Inflammatory macrophage (primary cell): ENCODE measurements around the gene MINDY4.

Experiments used
- DNase-seq, 2 donors: peaks; one replicate each; pipeline ENCODE4 v3.0.0-alpha.2; 2020 to 2022

MINDY4 gene

DNA sequence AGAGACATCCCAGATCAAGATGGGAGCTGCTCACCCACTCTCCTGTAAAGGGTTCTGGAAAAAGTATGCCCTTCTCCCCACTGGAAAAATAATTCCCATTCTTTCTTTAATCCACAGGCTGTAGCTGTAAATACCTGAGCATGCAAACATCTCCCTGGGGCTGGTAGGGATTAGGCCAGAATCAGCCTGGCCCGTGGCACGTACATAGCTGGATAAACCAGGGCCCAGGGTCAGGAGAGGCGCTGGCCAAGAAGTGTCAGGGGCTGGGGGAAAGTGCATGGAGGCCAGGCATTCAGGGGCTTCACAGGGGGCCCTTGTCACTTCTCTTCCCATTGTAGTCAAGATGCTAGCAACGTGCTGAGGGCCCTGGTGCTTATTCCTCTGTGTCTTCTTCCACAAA is 109.7 kb downstream of the MINDY4 start:
- DNase-seq = no peak

- DNase-seq = no peak
Measured at GRCh38 chr7:30881448-30881847, 110.2 kb downstream of the MINDY4 start.

GRCh38 chr7:30884881-30885280 is 113.7 kb downstream of the MINDY4 start:
- no peak for DNase-seq

DNA sequence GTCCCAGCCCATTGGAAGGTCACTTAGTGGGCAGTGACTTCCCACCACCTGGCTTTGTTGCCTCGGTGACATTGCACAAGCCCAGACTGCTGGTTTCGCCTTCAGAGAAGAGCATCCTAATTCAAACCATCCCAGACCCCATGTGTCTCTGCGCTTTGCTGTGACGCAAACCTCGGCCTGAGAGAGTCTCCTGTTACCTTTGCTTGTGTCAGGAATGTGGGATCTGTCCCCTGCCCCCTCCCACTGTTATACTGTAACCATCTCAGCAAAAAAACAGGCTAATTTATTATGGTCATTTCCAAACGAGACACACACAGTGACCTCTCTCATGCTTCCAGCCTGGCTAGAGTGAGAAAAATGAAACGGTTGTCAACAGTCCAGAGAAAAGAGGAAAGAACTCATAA is 115.4 kb downstream of the MINDY4 start:
- DNase-seq = no peak

GRCh38 chr7:30887464-30887872 is 116.3 kb downstream of the MINDY4 start:
- DNase-seq = no peak

GRCh38 chr7:30888747-30889146 is 117.5 kb downstream of the MINDY4 start:
- no peak for DNase-seq

GRCh38 chr7:30890226-30890625 is 119.0 kb downstream of the MINDY4 start:
- no peak for DNase-seq

- DNase-seq = no peak
Measured at GRCh38 chr7:30893357-30893756, 122.1 kb downstream of the MINDY4 start.

DNA sequence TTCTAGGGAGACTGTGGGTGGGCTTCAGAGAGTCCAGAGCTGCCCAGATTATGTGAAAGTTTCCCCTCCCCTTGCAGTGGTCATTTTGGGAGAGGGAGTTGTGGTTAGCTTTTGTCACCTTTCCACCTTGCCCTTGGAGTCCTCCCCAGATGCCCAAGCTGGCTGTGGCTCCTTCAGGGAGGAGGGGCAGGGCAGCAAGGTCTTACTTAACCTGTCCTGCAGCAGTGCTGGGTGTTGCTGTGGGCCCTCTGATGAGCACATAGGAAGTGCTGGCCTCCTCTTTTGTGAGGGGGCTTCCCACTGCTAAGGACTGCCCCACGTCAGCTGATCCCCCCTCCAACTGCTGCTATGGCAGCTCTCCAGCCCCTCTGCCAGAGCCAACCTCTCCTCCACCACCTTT is 122.8 kb downstream of the MINDY4 start:
- DNase-seq = no peak

GRCh38 chr7:30894866-30895605 is 123.8 kb downstream of the MINDY4 start:
- DNase-seq = peak; percentile 60 to 83

- DNase-seq = no peak
Measured at GRCh38 chr7:30896036-30896435, 124.8 kb downstream of the MINDY4 start.

- no peak for DNase-seq
Measured at GRCh38 chr7:30896783-30897637, 125.8 kb downstream of the MINDY4 start.

DNA sequence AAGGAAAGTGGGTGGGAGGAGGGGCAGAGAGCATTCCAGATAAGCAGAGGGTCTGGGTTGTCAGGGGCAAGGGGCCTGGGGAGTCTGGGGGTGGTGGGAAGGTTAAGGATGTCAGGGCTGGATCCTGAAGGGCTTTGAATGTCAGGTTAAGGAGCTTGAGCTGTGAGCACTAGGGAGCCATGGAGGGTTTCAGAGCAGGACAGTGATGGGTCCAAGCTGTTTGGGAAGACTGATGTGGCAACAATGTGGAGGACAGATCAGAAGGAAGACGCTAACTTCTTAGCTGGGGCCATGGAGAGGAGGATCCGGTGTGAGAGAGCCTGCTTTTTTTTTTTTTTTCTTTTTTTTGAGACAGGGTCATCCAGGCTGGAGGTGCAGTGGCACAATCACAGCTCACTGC is 126.6 kb downstream of the MINDY4 start:
- DNase-seq = no peak

- DNase-seq = no peak
Measured at GRCh38 chr7:30898411-30898810, 127.2 kb downstream of the MINDY4 start.

- no peak for DNase-seq
Measured at GRCh38 chr7:30899066-30899465, 127.8 kb downstream of the MINDY4 start.

DNA sequence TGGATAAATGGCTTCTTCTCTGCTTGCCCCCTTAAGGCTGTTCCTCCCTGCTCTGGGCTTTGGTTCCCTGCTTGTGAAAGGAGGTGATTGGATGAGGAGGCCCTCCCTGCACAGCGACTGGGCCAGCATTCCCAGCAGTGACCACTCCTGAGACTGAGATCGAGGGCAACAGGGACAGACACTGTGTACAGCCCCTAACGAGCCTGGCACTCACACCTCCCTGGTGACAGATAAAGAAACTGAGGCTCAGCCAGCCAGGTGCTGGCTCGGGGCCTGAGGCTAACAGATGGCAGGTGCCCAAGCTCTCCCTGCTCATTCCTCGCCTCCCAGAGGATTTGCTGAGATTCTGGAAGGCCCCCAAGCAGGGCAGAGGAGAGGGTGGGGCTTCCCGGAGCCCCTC is 128.4 kb downstream of the MINDY4 start:
- no peak for DNase-seq

DNA sequence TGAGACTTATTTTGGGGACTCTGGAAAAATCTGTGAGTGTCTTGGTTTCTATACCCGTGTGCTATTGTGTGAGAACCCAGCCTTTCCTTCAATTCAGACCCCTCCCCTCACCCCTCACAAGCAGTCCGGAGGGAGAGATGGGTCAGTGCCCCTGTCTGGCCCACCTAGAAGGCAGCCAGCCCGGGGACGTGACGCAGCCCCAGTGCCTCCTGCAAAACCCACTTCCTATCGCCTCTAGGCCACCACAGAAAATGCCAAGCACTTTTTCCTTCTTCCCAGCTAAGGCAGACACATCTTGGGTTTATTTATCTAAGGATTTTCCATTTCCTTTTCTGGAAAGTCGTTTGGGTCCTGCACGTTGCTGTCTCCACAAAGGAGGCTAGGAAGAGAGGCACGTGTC is 128.8 kb downstream of the MINDY4 start:
- no peak for DNase-seq

- DNase-seq = no peak
Measured at GRCh38 chr7:30900803-30901362, 129.7 kb downstream of the MINDY4 start.

- no peak for DNase-seq
Measured at GRCh38 chr7:30901856-30902255, 130.6 kb downstream of the MINDY4 start.

- DNase-seq = no peak
Measured at GRCh38 chr7:30902466-30902865, 131.2 kb downstream of the MINDY4 start.

- DNase-seq = no peak
Measured at GRCh38 chr7:30903146-30903545, 131.9 kb downstream of the MINDY4 start.

DNA sequence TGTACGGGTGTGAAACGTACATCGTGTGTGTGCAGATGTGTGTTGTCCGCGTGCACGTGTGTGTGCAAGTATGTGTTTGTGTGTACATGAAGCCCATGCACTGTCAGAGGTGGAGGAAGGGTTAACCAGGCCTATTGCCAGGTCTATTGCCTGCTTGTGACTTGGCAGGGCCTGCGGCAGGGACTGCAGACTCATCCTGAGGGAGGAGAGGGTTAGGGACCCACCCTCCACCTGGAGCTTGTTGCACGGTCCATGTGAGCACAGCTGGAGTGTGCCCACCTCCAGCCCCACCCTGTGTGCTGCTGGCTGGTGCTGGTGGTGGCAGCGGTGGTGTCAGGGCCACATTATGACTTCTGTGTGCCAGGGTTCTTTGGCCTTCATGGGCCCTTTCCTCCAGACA is 133.3 kb downstream of the MINDY4 start:
- no peak for DNase-seq

DNA sequence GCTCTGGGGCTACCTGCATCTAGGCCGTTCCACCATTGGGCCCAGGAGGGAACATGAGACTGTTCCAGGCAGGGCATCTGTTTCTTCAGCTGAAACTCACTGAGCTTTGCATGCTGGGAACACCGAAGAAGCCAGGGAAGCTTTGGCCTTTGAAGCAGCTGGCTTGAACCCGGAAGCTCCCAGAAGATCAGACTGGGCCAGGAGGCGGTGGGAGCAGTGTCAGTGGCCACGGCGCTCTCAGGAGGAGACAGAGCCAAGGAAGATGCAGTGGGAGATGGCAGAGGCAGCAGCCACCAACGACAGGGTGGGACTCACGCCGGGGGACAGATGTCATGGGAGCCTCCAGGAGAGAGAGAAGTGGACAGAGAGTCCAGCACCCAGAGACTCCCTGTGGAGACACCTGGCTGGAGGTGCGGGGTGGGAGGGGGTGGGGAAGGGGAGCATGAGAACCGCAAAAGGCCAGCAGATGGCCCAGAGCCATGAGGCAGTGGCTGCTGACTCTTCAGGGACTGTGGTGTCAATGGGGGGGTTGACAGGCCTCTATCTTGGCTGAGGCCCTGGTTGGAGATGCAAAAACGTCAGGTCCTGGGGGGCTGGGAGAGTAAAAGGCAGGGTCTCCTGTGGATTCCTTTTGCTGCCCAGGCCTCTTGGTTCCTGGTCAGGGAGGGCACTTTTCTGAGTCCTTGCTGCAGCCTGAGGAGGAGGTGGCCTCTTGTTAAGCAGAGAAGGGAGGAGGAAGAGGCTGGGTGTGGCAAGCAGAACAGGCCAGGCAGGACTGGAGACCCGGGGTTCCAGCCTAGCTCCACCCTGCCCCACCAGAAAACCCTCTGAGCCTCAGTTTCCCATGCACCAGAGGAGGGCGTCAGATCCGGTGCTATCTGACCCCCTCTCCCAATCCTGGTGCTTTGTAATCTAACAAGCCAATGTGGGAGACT is 134.1 kb downstream of the MINDY4 start:
- DNase-seq = no peak
